GM23248 (cell line): ENCODE data around the gene CYB561A3. TPM values are rescaled to one million over a fixed set of nuclear protein-coding genes. Genes with fewer than 3 reads are reported as not detected.

Source experiments
- DNase-seq: peaks from one replicate; pipeline ENCODE4 v3.0.0-alpha.2; 2015
- H2AFZ ChIP-seq: fragments of 200-600 bp; sonication (generic); 2 replicates; pipeline ENCODE4 v1.6.1; 2016; ENCODE audit warnings: antibody characterized with exemption
- H3F3A ChIP-seq: fragments of 200-600 bp; sonication (generic); 2 replicates; pipeline ENCODE4 v1.6.1; 2016; ENCODE audit warnings: mild to moderate bottlenecking, antibody characterized with exemption, mixed run types; ENCODE audit not compliant: insufficient read depth
- H3K27ac ChIP-seq: fragments of 200-600 bp; sonication (generic); 2 replicates; pipeline ENCODE4 v1.5.1; 2016; ENCODE audit warnings: mild to moderate bottlenecking
- H3K27me3 ChIP-seq: fragments of 200-600 bp; sonication (generic); replicated peaks from 2 replicates; pipeline ENCODE4 v1.6.1; 2016; ENCODE audit warnings: mild to moderate bottlenecking; ENCODE audit not compliant: insufficient read depth
- H3K36me3 ChIP-seq: fragments of 200-600 bp; sonication (generic); 2 replicates; pipeline ENCODE4 v1.6.1; 2016; ENCODE audit warnings: low read depth, mild to moderate bottlenecking
- H3K4me1 ChIP-seq: fragments of 200-600 bp; sonication (generic); 2 replicates; pipeline ENCODE4 v1.6.1; 2016; ENCODE audit warnings: mild to moderate bottlenecking; ENCODE audit not compliant: insufficient read depth
- H3K4me2 ChIP-seq: fragments of 200-600 bp; sonication (generic); one replicate; pipeline ENCODE4 v1.6.1; 2016; ENCODE audit warnings: mild to moderate bottlenecking; ENCODE audit not compliant: unreplicated experiment
- H3K4me3 ChIP-seq: fragments of 200-600 bp; sonication (generic); 2 replicates; pipeline ENCODE4 v1.5.1; 2016; ENCODE audit warnings: mild to moderate bottlenecking
- H3K79me2 ChIP-seq: fragments of 200-600 bp; sonication (generic); 2 replicates; pipeline ENCODE4 v1.6.1; 2016; ENCODE audit warnings: mild to moderate bottlenecking; ENCODE audit not compliant: insufficient read depth
- H3K9ac ChIP-seq: fragments of 200-600 bp; sonication (generic); 2 replicates; pipeline ENCODE4 v1.6.1; 2016; ENCODE audit warnings: mild to moderate bottlenecking
- H3K9me2 ChIP-seq: fragments of 200-600 bp; sonication (generic); 2 replicates; pipeline ENCODE4 v1.6.1; 2016; ENCODE audit warnings: mixed run types, mild to moderate bottlenecking, moderate library complexity; ENCODE audit not compliant: insufficient read depth
- H3K9me3 ChIP-seq: fragments of 200-600 bp; sonication (generic); one replicate; pipeline ENCODE4 v1.6.1; 2017; ENCODE audit warnings: low read depth
- H4K20me1 ChIP-seq: fragments of 200-600 bp; sonication (generic); 2 replicates; pipeline ENCODE4 v1.6.0; 2016; ENCODE audit not compliant: insufficient read depth
- EZH2 ChIP-seq: fragments of 200-600 bp; sonication (generic); IDR thresholded peaks from 2 replicates; pipeline ENCODE4 v1.6.1; 2018; ENCODE audit warnings: antibody characterized with exemption, mild to moderate bottlenecking; ENCODE audit not compliant: insufficient read depth, poor library complexity, severe bottlenecking
- EZH2phosphoT487 ChIP-seq: fragments of 200-600 bp; sonication (generic); IDR thresholded peaks from 2 replicates; pipeline ENCODE4 v1.6.1; 2018; ENCODE audit warnings: antibody characterized with exemption, moderate library complexity, mild to moderate bottlenecking, low read depth; ENCODE audit not compliant: insufficient read depth
- WGBS, 2 experiments: methylation state at CpG; one replicate each; pipeline ENCODE4 v1.1.6; 2015 to 2017; ENCODE audit warnings: low lambda C conversion rate in 2 of 2, low coverage in 1 of 2; ENCODE audit errors: missing lambda C conversion rate in 2 of 2; 5-methylcytosine and 5-hydroxymethylcytosine counted together
- in situ Hi-C: fragments of 300-500 bp; cut with MboI; formaldehyde crosslinking; loops from 2 replicates; pipeline ENCODE4 v1.15.0; 2020
- polyA plus RNA-seq: library from polyadenylated mRNA; unstranded; fragments of >200 nt; fragmentation: Nextera tagmentation; extraction: Ambion mirVana; gene quantifications from 2 replicates; pipeline ENCODE4 v1.2.1, GENCODE V29; 2016
- total RNA-seq: library from RNA; depleted of rRNA; stranded (reverse); fragments of >200 nt; shearing (Covaris generic); gene quantifications from 2 replicates; pipeline ENCODE4 v1.2.3, GENCODE V29; 2014

Gene CYB561A3
- total and polyA plus RNA-seq, 2 experiments from 2014 or later = 42.9 to 49.0 TPM

GRCh38 chr11:61309141-61309540 lies 52.5 kb downstream of the CYB561A3 start:
- no peak for TF ChIP-seq EZH2
- no peak for TF ChIP-seq EZH2phosphoT487
- H3K79me2 ChIP-seq = peaks cover 38% of the 10 kb centered on the region
- no peak overlapping the region for H3K27ac ChIP-seq
- H3K36me3 ChIP-seq = peaks cover 82% of the 10 kb centered on the region
- H3K4me2 ChIP-seq = no peak overlapping the region
- no peaks in the 10 kb centered on the region for H3K4me1 ChIP-seq
- H3F3A ChIP-seq = peaks cover 7% of the 10 kb centered on the region; the same call in 1 of the 2 replicates
- H2AFZ ChIP-seq = no peak overlapping the region
- in situ Hi-C loops = no loop called here
- H3K9me3 ChIP-seq = no peaks in the 10 kb centered on the region
- no peak for DNase-seq
- no peak overlapping the region for H3K9ac ChIP-seq
- no peaks in the 10 kb centered on the region; the same call in 1 of the 2 replicates for H4K20me1 ChIP-seq
- H3K27me3 ChIP-seq = no peaks in the 10 kb centered on the region
- H3K4me3 ChIP-seq = no peak overlapping the region
- no peaks in the 10 kb centered on the region for H3K9me2 ChIP-seq
- WGBS, 2 experiments = 94 to 95% methylated on average over 4 of the region's 4 CpGs

GRCh38 chr11:61307354-61307753 lies 54.3 kb downstream of the CYB561A3 start:
- H3K9me2 ChIP-seq = no peaks in the 10 kb centered on the region
- H3K4me1 ChIP-seq = no peaks in the 10 kb centered on the region
- no peaks in the 10 kb centered on the region for H3F3A ChIP-seq
- H3K9ac ChIP-seq = no peak overlapping the region
- DNase-seq = no peak
- H2AFZ ChIP-seq = no peak overlapping the region
- H3K4me2 ChIP-seq = no peak overlapping the region
- no peak overlapping the region for H3K27ac ChIP-seq
- no peak overlapping the region for H3K4me3 ChIP-seq
- no peaks in the 10 kb centered on the region for H3K9me3 ChIP-seq
- no peaks in the 10 kb centered on the region for H3K27me3 ChIP-seq
- 100% methylated on average over 1 of the region's 1 CpG for WGBS, 2 experiments
- no peak for TF ChIP-seq EZH2
- no peak for TF ChIP-seq EZH2phosphoT487
- H3K79me2 ChIP-seq = peaks cover 29% of the 10 kb centered on the region
- in situ Hi-C loops = no loop called here
- H3K36me3 ChIP-seq = peaks cover 76% of the 10 kb centered on the region
- H4K20me1 ChIP-seq = no peaks in the 10 kb centered on the region; the same call in 1 of the 2 replicates

- no peaks in the 10 kb centered on the region for H3K9me2 ChIP-seq
- no peak for DNase-seq
- H3K27ac ChIP-seq = no peak overlapping the region
- no peaks in the 10 kb centered on the region for H3K9me3 ChIP-seq
- 67 to 70% methylated on average over 1 of the region's 1 CpG for WGBS, 2 experiments
- H3K36me3 ChIP-seq = peaks cover 76% of the 10 kb centered on the region
- peaks cover 23% of the 10 kb centered on the region for H3K79me2 ChIP-seq
- no peak overlapping the region for H3K9ac ChIP-seq
- H3K27me3 ChIP-seq = no peaks in the 10 kb centered on the region
- no peak for TF ChIP-seq EZH2
- TF ChIP-seq EZH2phosphoT487 = no peak
- no peak overlapping the region for H3K4me2 ChIP-seq
- H3K4me1 ChIP-seq = no peaks in the 10 kb centered on the region
- no peaks in the 10 kb centered on the region; the same call in 1 of the 2 replicates for H4K20me1 ChIP-seq
- H3K4me3 ChIP-seq = no peak overlapping the region
- H3F3A ChIP-seq = peaks cover 9% of the 10 kb centered on the region; the same call in 1 of the 2 replicates
- no peak overlapping the region for H2AFZ ChIP-seq
- in situ Hi-C loops = no loop called here
These were observed 55.5 kb downstream of the CYB561A3 start for GRCh38 chr11:61306221-61306620.

- in situ Hi-C loops = no loop called here
- Histone ChIP-seq H3K9ac (no peak overlapping the region), H2AFZ (no peak overlapping the region), H3K27ac (no peak overlapping the region), H3F3A (peaks cover 17% of the 10 kb centered on the region), H3K79me2 (peaks cover 23% of the 10 kb centered on the region), H3K27me3 (no peaks in the 10 kb centered on the region), H4K20me1 (no peaks in the 10 kb centered on the region; the same call in 1 of the 2 replicates), H3K9me2 (no peaks in the 10 kb centered on the region), H3K36me3 (peaks cover 76% of the 10 kb centered on the region), H3K4me1 (no peaks in the 10 kb centered on the region), H3K4me2 (no peak overlapping the region), H3K9me3 (no peaks in the 10 kb centered on the region), H3K4me3 (no peak overlapping the region)
- TF ChIP-seq EZH2 = no peak
- TF ChIP-seq EZH2phosphoT487 = no peak
- WGBS, 2 experiments = 91 to 95% methylated on average over 7 of the region's 7 CpGs
- no peak for DNase-seq
These were observed 56.3 kb downstream of the CYB561A3 start for GRCh38 chr11:61305417-61305816.

GRCh38 chr11:61303725-61304124 lies 58.0 kb downstream of the CYB561A3 start:
- H3K4me2 ChIP-seq = no peak overlapping the region
- H3K9ac ChIP-seq = no peak overlapping the region
- no peaks in the 10 kb centered on the region for H3K9me3 ChIP-seq
- no peak for DNase-seq
- H3K27me3 ChIP-seq = no peaks in the 10 kb centered on the region
- TF ChIP-seq EZH2phosphoT487 (no peak), EZH2 (no peak)
- no peaks in the 10 kb centered on the region; the same call in 1 of the 2 replicates for H4K20me1 ChIP-seq
- H3K4me1 ChIP-seq = peaks cover 3% of the 10 kb centered on the region
- no peaks in the 10 kb centered on the region for H3K9me2 ChIP-seq
- peaks cover 11% of the 10 kb centered on the region for H3K79me2 ChIP-seq
- peaks cover 33% of the 10 kb centered on the region for H3F3A ChIP-seq
- H2AFZ ChIP-seq = no peak overlapping the region
- no peak overlapping the region for H3K27ac ChIP-seq
- in situ Hi-C loops = no loop called here
- peaks cover 76% of the 10 kb centered on the region for H3K36me3 ChIP-seq
- H3K4me3 ChIP-seq = no peak overlapping the region
- 93 to 96% methylated on average over 9 of the region's 9 CpGs for WGBS, 2 experiments
